IgD-negative memory B cell (primary cell): Measurements from ENCODE around the gene DEUP1. TPM values are rescaled to one million over a fixed set of nuclear protein-coding genes. Genes with fewer than 3 reads are reported as not detected.
"Not testable (repeated sequence)": the region's sequence is repeated elsewhere in the genome, so short reads cannot be mapped to it uniquely, and the experiment has no call there.

Experiments
- H3K27ac Mint-ChIP-seq, 3 donors: one replicate each; pipeline ENCODE4 v1.8.0; 2020 to 2022; ENCODE audit warnings: mild to moderate bottlenecking in 3 of 3, mixed read lengths in 3 of 3, moderate library complexity in 1 of 3
- H3K27me3 Mint-ChIP-seq: one replicate; pipeline ENCODE4 v1.8.0; 2021; ENCODE audit warnings: mixed read lengths
- H3K36me3 Mint-ChIP-seq: one replicate; pipeline ENCODE4 v1.8.0; 2020; ENCODE audit warnings: mild to moderate bottlenecking, mixed read lengths
- H3K4me1 Mint-ChIP-seq, 3 donors: one replicate each; pipeline ENCODE4 v1.8.0; 2020 to 2022; ENCODE audit warnings: mixed read lengths in 3 of 3, mild to moderate bottlenecking in 1 of 3
- H3K4me3 Mint-ChIP-seq, 4 donors: one replicate each; pipeline ENCODE4 v1.8.0; 2020 to 2022; ENCODE audit warnings: mild to moderate bottlenecking in 4 of 4, mixed read lengths in 4 of 4, moderate library complexity in 3 of 4
- H3K9me3 Mint-ChIP-seq, 3 donors: one replicate each; pipeline ENCODE4 v1.8.0; 2020 to 2021; ENCODE audit warnings: mixed read lengths in 3 of 3, mild to moderate bottlenecking in 1 of 3
- polyA plus RNA-seq: library from polyadenylated mRNA; unstranded; fragments of 300-500 nt; fragmentation: Illumina TruSeq; gene quantifications from one replicate; pipeline ENCODE4 v1.2.3, GENCODE V29; 2021

Gene DEUP1
- polyA plus RNA-seq, 1 donor from 2014 or later: not detected

- Mint-ChIP-seq H3K27me3 (peaks cover 3% of the 10 kb centered on the region), H3K4me3 (peak overlapping the region in 1 of 4 donors; percentile 15), H3K36me3 (no peaks in the 10 kb centered on the region), H3K9me3 (peaks cover 0 to 2% (median 0%) of the 10 kb centered on the region in 3 donors), H3K4me1 (no peaks in the 10 kb centered on the region), H3K27ac (no peak overlapping the region)
Observed at GRCh38 chr11:93396316-93396715, 65.8 kb downstream of the DEUP1 start.

- Mint-ChIP-seq H3K4me3 (no peak overlapping the region), H3K36me3 (no peaks in the 10 kb centered on the region), H3K27ac (no peak overlapping the region), H3K9me3 (peaks cover 0 to 6% (median 1%) of the 10 kb centered on the region in 3 donors), H3K27me3 (no peaks in the 10 kb centered on the region), H3K4me1 (no peaks in the 10 kb centered on the region)
Observed at GRCh38 chr11:93403930-93404329, 73.4 kb downstream of the DEUP1 start.

GRCh38 chr11:93407777-93408401, 77.3 kb downstream of the DEUP1 start:
- Mint-ChIP-seq H3K9me3 (no peaks in the 10 kb centered on the region), H3K36me3 (no peaks in the 10 kb centered on the region), H3K27me3 (no peaks in the 10 kb centered on the region), H3K27ac (no peak overlapping the region), H3K4me3 (no peak overlapping the region), H3K4me1 (no peaks in the 10 kb centered on the region)

- H3K9me3 Mint-ChIP-seq: no peaks in the 10 kb centered on the region
- no peak overlapping the region for H3K27ac Mint-ChIP-seq
- H3K36me3 Mint-ChIP-seq: no peaks in the 10 kb centered on the region
- no peaks in the 10 kb centered on the region for H3K4me1 Mint-ChIP-seq
- H3K4me3 Mint-ChIP-seq: no peak overlapping the region
- no peaks in the 10 kb centered on the region for H3K27me3 Mint-ChIP-seq
Observed at GRCh38 chr11:93410441-93410840, 79.9 kb downstream of the DEUP1 start.

GRCh38 chr11:93411705-93412104, 81.2 kb downstream of the DEUP1 start:
- Mint-ChIP-seq H3K36me3 (no peaks in the 10 kb centered on the region), H3K27me3 (no peaks in the 10 kb centered on the region), H3K27ac (no peak overlapping the region), H3K4me3 (no peak overlapping the region), H3K4me1 (no peaks in the 10 kb centered on the region), H3K9me3 (peaks cover 0 to 2% (median 0%) of the 10 kb centered on the region in 3 donors)

GRCh38 chr11:93432247-93432646, 101.7 kb downstream of the DEUP1 start:
- no peaks in the 10 kb centered on the region for H3K27me3 Mint-ChIP-seq
- no peak overlapping the region for H3K27ac Mint-ChIP-seq
- H3K9me3 Mint-ChIP-seq: peaks cover 0 to 1% (median 0%) of the 10 kb centered on the region in 3 donors
- no peaks in the 10 kb centered on the region for H3K36me3 Mint-ChIP-seq
- H3K4me3 Mint-ChIP-seq: no peak overlapping the region
- no peaks in the 10 kb centered on the region for H3K4me1 Mint-ChIP-seq

DNA sequence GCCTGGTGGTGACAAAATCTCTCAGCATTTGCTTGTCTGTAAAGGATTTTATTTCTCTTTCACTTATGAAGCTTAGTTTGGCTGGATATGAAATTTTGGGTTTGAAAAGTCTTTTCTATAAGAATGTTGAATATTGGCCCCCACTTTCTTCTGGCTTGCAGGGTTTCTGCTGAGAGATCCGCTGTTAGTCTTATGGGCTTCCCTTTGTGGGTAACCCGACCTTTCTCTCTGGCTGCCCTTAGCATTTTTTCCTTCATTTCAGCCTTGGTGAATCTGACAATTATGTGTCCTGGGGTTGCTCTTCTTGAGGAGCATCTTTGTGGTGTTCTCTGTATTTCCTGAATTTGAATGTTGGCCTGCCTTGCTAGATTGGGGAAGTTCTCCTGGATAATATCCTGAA, 112.7 kb downstream of the DEUP1 start:
- not testable (repeated sequence) for H3K4me3 Mint-ChIP-seq, H3K27me3 Mint-ChIP-seq, H3K27ac Mint-ChIP-seq, H3K36me3 Mint-ChIP-seq, H3K4me1 Mint-ChIP-seq, H3K9me3 Mint-ChIP-seq

- Mint-ChIP-seq H3K27me3 (peaks cover 3% of the 10 kb centered on the region), H3K4me3 (no peak overlapping the region), H3K36me3 (peaks cover under 1% of the 10 kb centered on the region), H3K27ac (no peak overlapping the region), H3K9me3 (peaks cover under 1 to 5% (median 2%) of the 10 kb centered on the region in 3 donors), H3K4me1 (no peaks in the 10 kb centered on the region)
Observed at GRCh38 chr11:93444617-93445073, 114.1 kb downstream of the DEUP1 start.

GRCh38 chr11:93458286-93458685, 127.7 kb downstream of the DEUP1 start:
- Mint-ChIP-seq H3K4me1 (no peaks in the 10 kb centered on the region), H3K4me3 (no peak overlapping the region), H3K27ac (no peak overlapping the region), H3K9me3 (peaks cover 0 to 4% (median 2%) of the 10 kb centered on the region in 3 donors), H3K27me3 (no peaks in the 10 kb centered on the region), H3K36me3 (no peaks in the 10 kb centered on the region)

DNA sequence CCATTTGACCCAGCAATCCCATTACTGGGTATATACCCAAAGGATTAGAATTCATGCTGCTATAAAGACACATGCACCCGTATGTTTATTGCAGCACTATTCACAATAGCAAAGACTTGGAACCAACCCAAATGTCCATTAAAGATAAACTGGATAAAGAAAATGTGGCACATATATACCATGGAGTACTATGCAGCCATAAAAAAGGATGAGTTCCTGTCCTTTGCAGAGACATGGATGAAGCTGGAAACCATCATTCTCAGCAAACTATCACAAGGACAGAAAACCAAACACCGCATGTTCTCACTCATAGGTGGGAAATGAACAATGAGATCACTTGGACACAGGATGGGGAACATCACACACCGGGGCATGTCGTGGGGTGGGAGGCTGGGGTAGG, 133.1 kb downstream of the DEUP1 start:
- not testable (repeated sequence) for H3K4me1 Mint-ChIP-seq, H3K27me3 Mint-ChIP-seq, H3K4me3 Mint-ChIP-seq, H3K36me3 Mint-ChIP-seq, H3K9me3 Mint-ChIP-seq, H3K27ac Mint-ChIP-seq

GRCh38 chr11:93464927-93465540, 134.5 kb downstream of the DEUP1 start:
- Mint-ChIP-seq H3K9me3 (peaks cover 0 to 4% (median 2%) of the 10 kb centered on the region in 3 donors), H3K4me1 (peaks cover 0 to 5% (median 0%) of the 10 kb centered on the region in 3 donors)

DNA sequence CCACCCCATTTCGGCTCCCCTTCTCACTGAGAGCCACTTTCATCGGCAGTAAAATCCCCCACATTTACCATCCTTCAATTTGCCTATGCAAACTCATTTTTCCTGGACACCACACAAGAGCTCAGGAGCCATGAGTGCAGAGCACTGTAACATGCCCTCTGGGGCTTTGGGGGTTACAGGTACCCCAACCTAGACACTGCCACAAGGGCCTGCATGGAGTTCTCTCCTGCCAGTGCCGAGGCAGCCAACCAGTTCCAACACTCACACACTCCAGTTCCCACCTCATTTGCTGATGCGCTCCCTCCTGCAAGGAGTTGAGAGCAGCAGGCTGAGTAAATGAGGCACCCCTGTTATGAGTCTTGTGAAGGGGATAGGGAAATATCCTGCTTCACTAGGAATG, 136.5 kb downstream of the DEUP1 start:
- H3K27ac Mint-ChIP-seq: no peak overlapping the region
- no peaks in the 10 kb centered on the region for H3K36me3 Mint-ChIP-seq

More at GRCh38 chr11:93464927-93465540, 134.5 kb downstream of the DEUP1 start:
- H3K4me3 Mint-ChIP-seq: no peak overlapping the region
- H3K27me3 Mint-ChIP-seq: no peaks in the 10 kb centered on the region
- H3K36me3 Mint-ChIP-seq: no peaks in the 10 kb centered on the region
- H3K27ac Mint-ChIP-seq: no peak overlapping the region

DNA sequence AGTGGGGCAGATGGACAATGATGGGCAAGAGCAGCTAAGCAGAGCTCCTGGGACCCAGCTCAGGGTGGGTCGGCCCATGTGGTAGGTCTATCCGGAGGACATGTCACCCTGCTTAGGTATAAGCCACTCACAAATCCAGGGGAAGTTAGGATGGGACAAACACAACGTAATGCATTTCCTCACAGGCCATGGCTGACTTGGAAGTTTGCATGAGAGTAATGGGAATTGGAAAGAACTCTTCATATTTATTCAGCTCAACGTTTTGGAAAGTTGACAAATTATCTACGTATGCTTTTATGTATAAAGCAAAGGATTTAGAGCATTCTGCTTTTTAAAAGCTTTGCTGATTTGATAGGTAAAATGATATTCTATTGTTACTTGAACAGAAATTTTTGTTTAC, 137.7 kb downstream of the DEUP1 start:
- Mint-ChIP-seq H3K27me3 (no peaks in the 10 kb centered on the region), H3K4me3 (peak overlapping the region in 1 of 4 donors; percentile 2), H3K9me3 (no peaks in the 10 kb centered on the region), H3K4me1 (peaks cover 0 to 5% (median 0%) of the 10 kb centered on the region in 3 donors), H3K27ac (no peak overlapping the region), H3K36me3 (no peaks in the 10 kb centered on the region)

More for the DNA sequence above, 136.5 kb downstream of the DEUP1 start:
- H3K4me1 Mint-ChIP-seq: peaks cover 0 to 5% (median 0%) of the 10 kb centered on the region in 3 donors
- peaks cover 0 to 4% (median 2%) of the 10 kb centered on the region in 3 donors for H3K9me3 Mint-ChIP-seq
- no peaks in the 10 kb centered on the region for H3K27me3 Mint-ChIP-seq
- no peak overlapping the region for H3K4me3 Mint-ChIP-seq

DNA sequence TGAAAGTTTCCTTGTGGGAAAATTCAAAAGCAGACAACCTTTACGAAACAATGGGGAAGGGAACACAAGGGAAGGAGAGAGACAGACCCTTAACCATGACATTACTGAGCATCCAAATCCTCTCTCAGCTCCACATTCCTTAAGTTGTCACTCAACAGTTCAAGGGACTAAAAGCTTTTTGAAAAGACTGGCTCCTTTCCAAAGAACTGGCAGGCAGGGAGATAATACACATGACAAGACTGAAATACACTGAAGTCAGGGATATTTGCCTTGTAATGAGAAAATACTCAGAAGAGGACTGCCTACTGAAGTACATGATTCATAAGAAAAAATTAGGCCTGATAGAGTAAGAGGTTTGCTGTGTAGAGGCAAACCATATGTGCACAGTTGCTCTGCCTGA, 143.6 kb downstream of the DEUP1 start:
- peaks cover 0 to 2% (median 1%) of the 10 kb centered on the region in 3 donors for H3K4me1 Mint-ChIP-seq
- H3K27me3 Mint-ChIP-seq: no peaks in the 10 kb centered on the region
- no peak overlapping the region for H3K27ac Mint-ChIP-seq
- H3K36me3 Mint-ChIP-seq: peaks cover 10% of the 10 kb centered on the region
- no peak overlapping the region for H3K4me3 Mint-ChIP-seq
- H3K9me3 Mint-ChIP-seq: no peaks in the 10 kb centered on the region

DNA sequence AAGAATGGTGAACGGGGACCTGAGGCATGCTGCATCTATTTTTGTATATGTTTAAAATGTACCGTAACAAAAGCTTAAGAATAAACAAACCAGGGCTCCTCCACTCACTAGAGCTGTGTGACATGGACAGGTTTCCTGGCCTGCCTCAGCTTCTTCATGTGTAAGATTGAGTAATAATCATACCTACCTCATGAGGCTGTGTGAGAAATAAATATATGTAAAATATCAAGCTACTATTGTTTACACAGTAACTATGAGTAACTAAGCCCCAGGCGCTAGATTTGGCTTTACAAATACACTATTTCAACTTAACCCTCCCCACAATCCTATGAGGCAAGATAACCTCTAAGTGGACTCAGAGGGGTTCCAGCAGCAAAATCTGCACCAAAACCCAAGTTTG, 146.3 kb downstream of the DEUP1 start:
- no peaks in the 10 kb centered on the region for H3K27me3 Mint-ChIP-seq
- no peak overlapping the region for H3K27ac Mint-ChIP-seq
- H3K4me3 Mint-ChIP-seq: no peak overlapping the region
- no peaks in the 10 kb centered on the region for H3K9me3 Mint-ChIP-seq
- H3K36me3 Mint-ChIP-seq: peaks cover 11% of the 10 kb centered on the region
- H3K4me1 Mint-ChIP-seq: peaks cover 0 to 2% (median 1%) of the 10 kb centered on the region in 3 donors

DNA sequence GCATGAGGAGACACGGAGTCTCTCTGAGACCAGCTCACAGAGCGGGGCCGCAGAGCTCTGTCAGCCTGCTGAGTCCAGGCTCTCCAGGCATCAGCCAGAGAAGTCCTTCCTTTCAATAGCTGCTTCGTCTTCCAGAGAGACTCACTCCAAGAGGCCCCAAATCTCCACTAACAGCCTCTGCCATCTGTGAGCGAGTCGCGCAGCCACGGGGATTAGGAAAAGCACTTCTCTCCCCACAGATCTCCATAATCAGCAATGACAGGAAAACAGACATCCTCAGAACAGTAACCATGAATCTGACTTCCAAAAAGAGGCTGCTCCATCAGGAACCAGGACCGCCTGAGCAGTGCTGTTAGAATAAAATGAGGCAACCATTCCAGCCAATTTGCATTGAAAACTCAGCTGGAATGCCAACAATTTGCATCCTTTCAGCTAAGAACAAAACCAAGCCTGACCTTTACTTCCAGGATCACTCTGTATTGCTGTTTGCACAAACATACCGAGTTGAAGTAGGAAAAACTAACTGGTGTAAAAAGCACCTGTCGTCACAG, 147.2 kb downstream of the DEUP1 start:
- Mint-ChIP-seq H3K36me3 (peaks cover 11% of the 10 kb centered on the region), H3K27ac (no peak overlapping the region), H3K4me3 (no peak overlapping the region), H3K27me3 (no peaks in the 10 kb centered on the region), H3K4me1 (peaks cover 0 to 2% (median 1%) of the 10 kb centered on the region in 3 donors), H3K9me3 (no peaks in the 10 kb centered on the region)
